Astrocyte (in vitro differentiated cells and primary cell): ENCODE results near the gene OVOL1. TPM values are rescaled to one million over a fixed set of nuclear protein-coding genes. Genes with fewer than 3 reads are reported as not detected.

Experiments used
- DNase-seq: peaks from one replicate; pipeline ENCODE4 v3.0.0-alpha.2; 2010; ENCODE audit warnings: low read depth
- FAIRE-seq: peaks from 2 replicates; lab custom pipeline; 2011; peaks lifted over from hg19 to GRCh38; lab: Jason Lieb, UNC
- H2AFZ ChIP-seq: 2 replicates; pipeline ENCODE4 v1.6.0; 2012; ENCODE audit warnings: low read depth, low read length, inconsistent platforms
- H3K27ac ChIP-seq: 2 replicates; pipeline ENCODE4 v1.5.1; 2011; ENCODE audit warnings: low read depth, low read length, inconsistent platforms
- H3K27me3 ChIP-seq: 2 replicates; pipeline ENCODE4 v1.6.0; 2011; ENCODE audit warnings: low read length, inconsistent platforms; ENCODE audit not compliant: insufficient read depth
- H3K36me3 ChIP-seq: 2 replicates; pipeline ENCODE4 v1.5.1; 2011; ENCODE audit warnings: low read length, inconsistent platforms; ENCODE audit not compliant: insufficient read depth
- H3K4me1 ChIP-seq: 2 replicates; pipeline ENCODE4 v1.5.1; 2011; ENCODE audit warnings: low read length, inconsistent platforms; ENCODE audit not compliant: insufficient read depth
- H3K4me2 ChIP-seq: 2 replicates; pipeline ENCODE4 v1.6.0; 2012; ENCODE audit warnings: low read length, inconsistent platforms
- H3K4me3 ChIP-seq: 2 replicates; pipeline ENCODE4 v1.5.1; 2011; ENCODE audit warnings: low read depth, mild to moderate bottlenecking, low read length, inconsistent platforms; ENCODE audit not compliant: insufficient read depth
- H3K79me2 ChIP-seq: 2 replicates; pipeline ENCODE4 v1.6.0; 2012; ENCODE audit warnings: mild to moderate bottlenecking, low read length, inconsistent platforms; ENCODE audit not compliant: insufficient read depth
- H3K9ac ChIP-seq: 2 replicates; pipeline ENCODE4 v1.6.0; 2012; ENCODE audit warnings: mild to moderate bottlenecking, low read length, inconsistent platforms
- H3K9me3 ChIP-seq: 2 replicates; pipeline ENCODE4 v1.5.1; 2012; ENCODE audit warnings: low read depth, mild to moderate bottlenecking, low read length, inconsistent platforms; ENCODE audit not compliant: insufficient read depth
- H4K20me1 ChIP-seq: 2 replicates; pipeline ENCODE4 v1.6.0; 2012; ENCODE audit warnings: low read length, inconsistent platforms; ENCODE audit not compliant: insufficient read depth
- H3K27ac Mint-ChIP-seq: one replicate; pipeline ENCODE4 v1.8.0; 2021; ENCODE audit warnings: mild to moderate bottlenecking, mixed read lengths; ENCODE audit not compliant: unreplicated experiment
- H3K27me3 Mint-ChIP-seq: one replicate; pipeline ENCODE4 v1.8.0; 2021; ENCODE audit warnings: low read depth, mixed read lengths; ENCODE audit not compliant: unreplicated experiment
- H3K36me3 Mint-ChIP-seq: one replicate; pipeline ENCODE4 v1.8.0; 2021; ENCODE audit warnings: low read depth, mixed read lengths; ENCODE audit not compliant: unreplicated experiment
- H3K4me1 Mint-ChIP-seq: one replicate; pipeline ENCODE4 v1.8.0; 2021; ENCODE audit warnings: low read depth, mixed read lengths; ENCODE audit not compliant: unreplicated experiment
- H3K4me3 Mint-ChIP-seq: one replicate; pipeline ENCODE4 v1.8.0; 2021; ENCODE audit warnings: mild to moderate bottlenecking, moderate library complexity, mixed read lengths; ENCODE audit not compliant: unreplicated experiment
- H3K9me3 Mint-ChIP-seq: one replicate; pipeline ENCODE4 v1.8.0; 2021; ENCODE audit warnings: mild to moderate bottlenecking, mixed read lengths; ENCODE audit not compliant: unreplicated experiment
- EZH2 ChIP-seq: IDR thresholded peaks from 2 replicates; pipeline ENCODE4 v1.6.1; 2012; ENCODE audit warnings: mild to moderate bottlenecking, low read length, inconsistent platforms; ENCODE audit not compliant: insufficient read depth
- total RNA-seq: library from RNA; stranded (reverse); gene quantifications from 2 replicates; pipeline ENCODE4 v1.2.1, GENCODE V29; 2021
- TF ChIP-seq, protein P1 (sequence below): IDR thresholded peaks from 2 replicates; pipeline ENCODE4 v1.5.1; 2011; ENCODE audit warnings: low read depth, mild to moderate bottlenecking, inconsistent platforms, low read length, moderate library complexity; ENCODE audit not compliant: insufficient read depth

Gene OVOL1
- total RNA-seq, 1 donor from 2014 or later = 1.0 TPM

DNA sequence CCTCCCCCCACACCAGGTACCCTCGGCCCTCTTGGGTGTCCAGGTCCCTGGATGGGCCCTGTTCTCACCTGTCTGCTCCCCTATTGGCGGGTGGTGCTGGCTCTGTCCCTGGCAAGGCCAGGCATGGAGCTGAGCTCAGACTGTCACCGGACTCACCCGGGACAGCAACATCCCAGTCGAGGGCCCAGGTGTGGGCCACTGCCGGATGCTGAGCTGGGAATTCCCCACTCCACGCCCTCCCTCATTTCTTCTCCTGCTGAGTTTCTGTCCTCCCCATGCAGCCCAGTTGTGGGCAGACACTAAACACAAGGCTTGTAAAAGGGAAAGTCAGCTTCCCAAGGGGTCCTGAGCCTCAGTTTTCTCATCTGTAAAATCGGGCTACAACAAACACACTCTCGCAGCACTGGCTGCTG is 4.0 kb upstream of the OVOL1 start:
- peaks cover 3% of the 10 kb centered on the region for H3K9me3 Mint-ChIP-seq
- H3K4me2 ChIP-seq = no peak overlapping the region
- peaks cover 18% of the 10 kb centered on the region for H3K79me2 ChIP-seq
- H3K4me3 Mint-ChIP-seq = no peak overlapping the region
- peaks cover 29% of the 10 kb centered on the region for H3K27me3 ChIP-seq
- H3K9me3 ChIP-seq = no peaks in the 10 kb centered on the region
- no peak overlapping the region for H3K27ac Mint-ChIP-seq
- H3K27me3 Mint-ChIP-seq = peaks cover 31% of the 10 kb centered on the region
- no peak overlapping the region for H3K27ac ChIP-seq
- H4K20me1 ChIP-seq = peaks cover 19% of the 10 kb centered on the region
- TF ChIP-seq EZH2 = no peak
- TF ChIP-seq, protein P1, sequence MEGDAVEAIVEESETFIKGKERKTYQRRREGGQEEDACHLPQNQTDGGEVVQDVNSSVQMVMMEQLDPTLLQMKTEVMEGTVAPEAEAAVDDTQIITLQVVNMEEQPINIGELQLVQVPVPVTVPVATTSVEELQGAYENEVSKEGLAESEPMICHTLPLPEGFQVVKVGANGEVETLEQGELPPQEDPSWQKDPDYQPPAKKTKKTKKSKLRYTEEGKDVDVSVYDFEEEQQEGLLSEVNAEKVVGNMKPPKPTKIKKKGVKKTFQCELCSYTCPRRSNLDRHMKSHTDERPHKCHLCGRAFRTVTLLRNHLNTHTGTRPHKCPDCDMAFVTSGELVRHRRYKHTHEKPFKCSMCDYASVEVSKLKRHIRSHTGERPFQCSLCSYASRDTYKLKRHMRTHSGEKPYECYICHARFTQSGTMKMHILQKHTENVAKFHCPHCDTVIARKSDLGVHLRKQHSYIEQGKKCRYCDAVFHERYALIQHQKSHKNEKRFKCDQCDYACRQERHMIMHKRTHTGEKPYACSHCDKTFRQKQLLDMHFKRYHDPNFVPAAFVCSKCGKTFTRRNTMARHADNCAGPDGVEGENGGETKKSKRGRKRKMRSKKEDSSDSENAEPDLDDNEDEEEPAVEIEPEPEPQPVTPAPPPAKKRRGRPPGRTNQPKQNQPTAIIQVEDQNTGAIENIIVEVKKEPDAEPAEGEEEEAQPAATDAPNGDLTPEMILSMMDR = no peak
- H3K9ac ChIP-seq = no peak overlapping the region
- peaks cover 6% of the 10 kb centered on the region for H3K4me1 ChIP-seq
- peaks cover 3% of the 10 kb centered on the region for H3K4me1 Mint-ChIP-seq
- H3K4me3 ChIP-seq = no peak overlapping the region
- no peak overlapping the region for H2AFZ ChIP-seq
- no peaks in the 10 kb centered on the region for H3K36me3 ChIP-seq
- H3K36me3 Mint-ChIP-seq = peaks cover 4% of the 10 kb centered on the region
- DNase-seq = no peak
- no peak for FAIRE-seq

DNA sequence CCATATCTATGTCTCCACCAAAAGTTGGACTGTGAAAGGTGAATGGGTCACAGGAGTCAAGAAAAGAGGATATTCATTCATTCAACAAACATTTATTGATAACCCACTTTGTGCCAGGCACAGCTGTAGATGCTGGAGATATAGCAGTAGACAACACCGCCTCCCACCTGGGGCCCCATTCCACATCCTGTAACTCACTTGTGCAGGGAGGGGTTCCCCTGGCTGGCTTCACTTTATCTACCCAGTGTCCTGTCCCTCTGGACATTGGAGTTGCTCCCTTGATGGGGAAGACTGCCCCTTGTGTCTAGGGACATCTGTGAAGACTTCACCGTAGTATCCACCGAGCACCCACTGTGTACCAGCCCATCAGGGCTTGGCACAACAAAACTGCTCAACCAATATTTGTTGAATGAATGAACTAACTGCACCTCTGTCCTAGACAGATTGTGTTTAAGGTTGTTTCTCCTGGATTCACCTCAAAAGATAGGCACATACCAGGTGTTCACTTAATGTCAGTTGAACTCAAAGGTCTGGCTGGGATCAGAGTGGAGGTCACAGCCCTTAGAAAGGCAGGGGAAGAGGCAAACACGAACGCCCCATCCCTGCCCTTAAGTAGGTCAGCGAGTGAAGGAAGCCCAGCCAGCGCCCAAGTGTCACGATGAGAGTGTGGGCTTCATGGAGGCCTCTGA is 1.4 kb upstream of the OVOL1 start:
- H3K27me3 Mint-ChIP-seq = peaks cover 51% of the 10 kb centered on the region
- no peak overlapping the region for H3K27ac Mint-ChIP-seq
- no peak overlapping the region for H3K4me2 ChIP-seq
- no peak for DNase-seq
- no peaks in the 10 kb centered on the region for H4K20me1 ChIP-seq
- H2AFZ ChIP-seq = no peak overlapping the region
- H3K9me3 ChIP-seq = no peaks in the 10 kb centered on the region
- FAIRE-seq = no peak
- no peak overlapping the region for H3K27ac ChIP-seq
- H3K4me3 ChIP-seq = no peak overlapping the region
- H3K4me1 Mint-ChIP-seq = no peaks in the 10 kb centered on the region
- no peak for TF ChIP-seq EZH2
- TF ChIP-seq, protein P1 = no peak
- H3K9ac ChIP-seq = no peak overlapping the region
- peaks cover 4% of the 10 kb centered on the region for H3K36me3 Mint-ChIP-seq
- no peak overlapping the region for H3K4me3 Mint-ChIP-seq
- no peaks in the 10 kb centered on the region for H3K36me3 ChIP-seq
- H3K4me1 ChIP-seq = no peaks in the 10 kb centered on the region
- no peaks in the 10 kb centered on the region for H3K79me2 ChIP-seq
- peaks cover 50% of the 10 kb centered on the region for H3K27me3 ChIP-seq
- H3K9me3 Mint-ChIP-seq = peaks cover 3% of the 10 kb centered on the region
